ENCODE measurements around the gene XAGE5. TPM values are rescaled to one million over a fixed set of nuclear protein-coding genes. Genes with fewer than 3 reads are reported as not detected.

XAGE5 gene
- total RNA-seq (2022; extraction: Qiagen RNA extraction) = not detected in 5 replicates

GRCh38 chrX:52811065-52811625 lies at the start of gene XAGE5:
Gene XAGE5, plus strand, starts transcription at chrX:52811287. Its CDS starts 1,280 bp downstream, at chrX:52812567.

GRCh38 chrX:52797327-52797726 lies 13.8 kb upstream of the XAGE5 start, which contains the start of gene SPANXN5:
Gene SPANXN5, minus strand, starts transcription at chrX:52797427. Its CDS starts 79 bp downstream, at chrX:52797348.

Other genes starting within 250 kb of the XAGE5 start
- gene SSX7, start 156.4 kb upstream of the XAGE5 start, total RNA-seq (2022; extraction: Qiagen RNA extraction) = not detected in 5 replicates
- gene SSX2, start 104.1 kb upstream of the XAGE5 start, total RNA-seq (2022; extraction: Qiagen RNA extraction) = not detected in 5 replicates
- gene SSX2B, start 60.0 kb upstream of the XAGE5 start, total RNA-seq (2022; extraction: Qiagen RNA extraction) = not detected in 5 replicates
- gene SPANXN5, start 13.9 kb upstream of the XAGE5 start, total RNA-seq (2022; extraction: Qiagen RNA extraction) = 0.07 to 0.13 TPM in 2 of 5 replicates, not detected in the others
- not detected in 5 replicates for gene XAGE3, start 56.8 kb downstream of the XAGE5 start, total RNA-seq (2022; extraction: Qiagen RNA extraction)
- 6.5 to 17.2 TPM (median 8.5 TPM) in 5 replicates for gene FAM156B, start 86.0 kb downstream of the XAGE5 start, total RNA-seq (2022; extraction: Qiagen RNA extraction)
- gene FAM156A, start 147.2 kb downstream of the XAGE5 start, total RNA-seq (2022; extraction: Qiagen RNA extraction) = 12.9 to 20.8 TPM (median 18.1 TPM) in 5 replicates
- not detected in 5 replicates for gene GPR173, start 237.5 kb downstream of the XAGE5 start, total RNA-seq (2022; extraction: Qiagen RNA extraction)

All from A549 treated with CORT108297 at 1 μM for 4 hours (cell line).